ENCODE results near the gene MUTYH. TPM values are rescaled to one million over a fixed set of nuclear protein-coding genes. Genes with fewer than 3 reads are reported as not detected.

MUTYH gene
- total and polyA plus RNA-seq, 9 of the 15 experiments (the other 6 are each of a cell fraction or from before 2014, with no cell fraction given), result 3.4 to 53.5 (median 29.0) TPM

- TF ChIP-seq, protein P1, sequence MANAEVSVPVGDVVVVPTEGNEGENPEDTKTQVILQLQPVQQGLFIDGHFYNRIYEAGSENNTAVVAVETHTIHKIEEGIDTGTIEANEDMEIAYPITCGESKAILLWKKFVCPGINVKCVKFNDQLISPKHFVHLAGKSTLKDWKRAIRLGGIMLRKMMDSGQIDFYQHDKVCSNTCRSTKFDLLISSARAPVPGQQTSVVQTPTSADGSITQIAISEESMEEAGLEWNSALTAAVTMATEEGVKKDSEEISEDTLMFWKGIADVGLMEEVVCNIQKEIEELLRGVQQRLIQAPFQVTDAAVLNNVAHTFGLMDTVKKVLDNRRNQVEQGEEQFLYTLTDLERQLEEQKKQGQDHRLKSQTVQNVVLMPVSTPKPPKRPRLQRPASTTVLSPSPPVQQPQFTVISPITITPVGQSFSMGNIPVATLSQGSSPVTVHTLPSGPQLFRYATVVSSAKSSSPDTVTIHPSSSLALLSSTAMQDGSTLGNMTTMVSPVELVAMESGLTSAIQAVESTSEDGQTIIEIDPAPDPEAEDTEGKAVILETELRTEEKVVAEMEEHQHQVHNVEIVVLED (CRISPR knock-in tag; IDR thresholded peaks at IDR 0.05), result no peak
- no peak for TF ChIP-seq TGIF2 (CRISPR knock-in tag; IDR thresholded peaks at IDR 0.05)
- no peak for TF ChIP-seq TAF15 (IDR thresholded peaks at IDR 0.05; ENCODE audit: low read depth, low read length)
- TF ChIP-seq POLR2AphosphoS2 (IDR thresholded peaks at IDR 0.05; ENCODE audit: low read length), result 0 out of 2 replicates have a peak, but pooled peaks have one; percentile 59
- TF ChIP-seq CEBPZ (IDR thresholded peaks at IDR 0.05; ENCODE audit: borderline replicate concordance, low read depth, low read length), result no peak
- TF ChIP-seq TBL1XR1 (IDR thresholded peaks at IDR 0.05; ENCODE audit: low read length in 2 of 2), result no peak
- TF ChIP-seq ZNF133 (CRISPR knock-in tag; IDR thresholded peaks at IDR 0.05), result no peak
- no peak for TF ChIP-seq POLR3A (IDR thresholded peaks at IDR 0.05; ENCODE audit: borderline replicate concordance, extremely low read depth, insufficient read depth, insufficient read length)
- TF ChIP-seq ELK1 (CRISPR knock-in tag; IDR thresholded peaks at IDR 0.05), result no peak
- TF ChIP-seq ZNF280A (IDR thresholded peaks at IDR 0.05; ENCODE audit: low read depth, partially characterized antibody), result no peak
- TF ChIP-seq MLLT1 (IDR thresholded peaks at IDR 0.05), result no peak
- no peak for TF ChIP-seq PTRF (tag; IDR thresholded peaks at IDR 0.05)
- no peak for TF ChIP-seq ZNF280B (CRISPR knock-in tag; IDR thresholded peaks at IDR 0.05)
Observed at GRCh38 chr1:45344499-45344898, 4.3 kb upstream of the MUTYH start (continued).

Data from K562 (cell line).